GM12874 (cell line): Measurements from ENCODE around the gene FAM3C.

Experiments used
- CTCF ChIP-seq: IDR thresholded peaks from 2 replicates; pipeline ENCODE4 v1.5.1; 2011; ENCODE audit warnings: low read depth, mild to moderate bottlenecking, control low read depth, low read length, moderate library complexity; ENCODE audit not compliant: insufficient read depth

FAM3C gene

GRCh38 chr7:121328508-121329190, 67.5 kb downstream of the FAM3C start, which contains the start of gene WNT16:
Gene WNT16, plus strand, starts transcription at chr7:121329000. Its CDS starts 293 bp downstream, at chr7:121329293.
- no peak for TF ChIP-seq CTCF

GRCh38 chr7:121327671-121328070, 68.4 kb downstream of the FAM3C start:
- no peak for TF ChIP-seq CTCF

GRCh38 chr7:121323515-121324302, 72.4 kb downstream of the FAM3C start:
- no peak for TF ChIP-seq CTCF

GRCh38 chr7:121322460-121322859, 73.6 kb downstream of the FAM3C start:
- TF ChIP-seq CTCF = no peak

- TF ChIP-seq CTCF = no peak
These were observed 82.1 kb downstream of the FAM3C start for GRCh38 chr7:121313793-121314676.

- TF ChIP-seq CTCF = no peak
These were observed 82.8 kb downstream of the FAM3C start for GRCh38 chr7:121313220-121313792.
